HepG2 (cell line): ENCODE results near the gene OGFR. TPM values are rescaled to one million over a fixed set of nuclear protein-coding genes. Genes with fewer than 3 reads are reported as not detected.
A peak's percentile ranks its signal among the peaks of the same experiment; 100 is the strongest.

Experiments used
- AKAP8 ChIP-seq: sonication (generic); formaldehyde crosslinking; IDR thresholded peaks from 2 replicates; pipeline ENCODE4 v1.5.1; 2020; ENCODE audit warnings: mild to moderate bottlenecking, missing genetic modification reagents
- BORCS8-MEF2B ChIP-seq: sonication (generic); formaldehyde crosslinking; IDR thresholded peaks from 2 replicates; pipeline ENCODE4 v1.8.0; 2022; ENCODE audit warnings: mild to moderate bottlenecking, missing genetic modification reagents
- CAMTA2 ChIP-seq: sonication (generic); formaldehyde crosslinking; IDR thresholded peaks from 2 replicates; pipeline ENCODE4 v1.4.0; 2020; ENCODE audit warnings: mild to moderate bottlenecking, missing genetic modification reagents, borderline replicate concordance
- CCDC6 ChIP-seq: sonication (generic); formaldehyde crosslinking; IDR thresholded peaks from 2 replicates; pipeline ENCODE4 v1.8.1; 2022; ENCODE audit warnings: mild to moderate bottlenecking, missing genetic modification reagents, moderate library complexity
- ELF4 ChIP-seq: sonication (generic); formaldehyde crosslinking; IDR thresholded peaks from 2 replicates; pipeline ENCODE4 v1.5.0; 2020; ENCODE audit warnings: missing genetic modification reagents, mild to moderate bottlenecking, moderate library complexity, borderline replicate concordance
- GATAD2A ChIP-seq: IDR thresholded peaks from 2 replicates; pipeline ENCODE4 v1.6.1; 2016
- GZF1 ChIP-seq: sonication (generic); formaldehyde crosslinking; IDR thresholded peaks from 2 replicates; pipeline ENCODE4 v1.5.1; 2020; ENCODE audit warnings: mild to moderate bottlenecking, missing genetic modification reagents
- HOXA3 ChIP-seq: sonication (generic); formaldehyde crosslinking; IDR thresholded peaks from 2 replicates; pipeline ENCODE4 v1.5.0; 2020; ENCODE audit warnings: missing genetic modification reagents
- MNT ChIP-seq: fragments of 450-650 bp; IDR thresholded peaks from 2 replicates; pipeline ENCODE4 v1.6.1; 2016
- REXO4 ChIP-seq: sonication (generic); formaldehyde crosslinking; IDR thresholded peaks from 2 replicates; pipeline ENCODE4 v1.8.0; 2022; ENCODE audit warnings: missing genetic modification reagents, mild to moderate bottlenecking, borderline replicate concordance
- TFAP4 ChIP-seq: sonication (generic); IDR thresholded peaks from 2 replicates; pipeline ENCODE4 v1.6.1; 2016; ENCODE audit warnings: low read depth, borderline replicate concordance
- ZIK1 ChIP-seq: sonication (generic); formaldehyde crosslinking; IDR thresholded peaks from 2 replicates; pipeline ENCODE4 v1.5.0; 2020; ENCODE audit warnings: mild to moderate bottlenecking, low read depth, missing genetic modification reagents, borderline replicate concordance
- ZNF441 ChIP-seq: sonication (generic); formaldehyde crosslinking; IDR thresholded peaks from 2 replicates; pipeline ENCODE4 v1.7.0; 2021; ENCODE audit warnings: missing genetic modification reagents, borderline replicate concordance
- ZNF570 ChIP-seq: sonication (generic); formaldehyde crosslinking; IDR thresholded peaks from 2 replicates; pipeline ENCODE4 v1.4.0; 2020; ENCODE audit warnings: mild to moderate bottlenecking, missing genetic modification reagents, borderline replicate concordance
- polyA plus RNA-seq, 8 experiments: library from polyadenylated mRNA; depleted of rRNA in 3 of 8; stranded (reverse) in 7 of 8; unstranded in 1 of 8; fragments of >200 nt; fragmentation: Illumina TruSeq in 4 of 8; extraction: Trizol in 4 of 8; gene quantifications; 2 replicates each; pipeline versions ENCODE4 v1.2.1 to v1.2.3, GENCODE V29; 2011 to 2016; ENCODE audit warnings: low read depth in 4 of 8, missing spikeins in 1 of 8, mixed read lengths in 1 of 8; ENCODE audit not compliant: insufficient read depth in 1 of 8
- total RNA-seq, 5 experiments: library from RNA; depleted of rRNA; stranded (reverse); fragments of >200 nt; fragmentation: Illumina TruSeq; extraction: Trizol; gene quantifications; 2 replicates each; pipeline ENCODE4 v1.2.3, GENCODE V29; 2016; ENCODE audit warnings: low read depth in 1 of 5
- TF ChIP-seq, protein P1 (sequence below): sonication (generic); formaldehyde crosslinking; IDR thresholded peaks from 2 replicates; pipeline ENCODE4 v1.8.1; 2023; ENCODE audit warnings: mild to moderate bottlenecking, missing genetic modification reagents
- TF ChIP-seq, protein P2 (sequence below): sonication (generic); formaldehyde crosslinking; IDR thresholded peaks from 2 replicates; pipeline ENCODE4 v1.4.0; 2020; ENCODE audit warnings: missing genetic modification reagents, mild to moderate bottlenecking, borderline replicate concordance

OGFR gene
- total and polyA plus RNA-seq, 2 of the 13 experiments (the other 11 are each of a cell fraction or from before 2014, with no cell fraction given) = 47.7 to 81.8 TPM

GRCh38 chr20:62791301-62792181, 13.1 kb upstream of the OGFR start (continued):
- TF ChIP-seq BORCS8-MEF2B (CRISPR knock-in tag) (0 out of 2 replicates have a peak, but pooled peaks have one; percentile 12), TFAP4 (peak; percentile 74; the same call in 1 of the 2 replicates), CAMTA2 (CRISPR knock-in tag) (no peak), ZNF570 (CRISPR knock-in tag) (no peak), AKAP8 (CRISPR knock-in tag) (no peak), GATAD2A (CRISPR knock-in tag) (peak; percentile 81), CCDC6 (CRISPR knock-in tag) (no peak), GZF1 (no peak), ELF4 (CRISPR knock-in tag) (no peak), REXO4 (CRISPR knock-in tag) (no peak), HOXA3 (CRISPR knock-in tag) (peak; percentile 66; the same call in 1 of the 2 replicates), MNT (no peak), ZNF441 (CRISPR knock-in tag) (no peak), ZIK1 (CRISPR knock-in tag) (no peak)
- TF ChIP-seq, protein P1, sequence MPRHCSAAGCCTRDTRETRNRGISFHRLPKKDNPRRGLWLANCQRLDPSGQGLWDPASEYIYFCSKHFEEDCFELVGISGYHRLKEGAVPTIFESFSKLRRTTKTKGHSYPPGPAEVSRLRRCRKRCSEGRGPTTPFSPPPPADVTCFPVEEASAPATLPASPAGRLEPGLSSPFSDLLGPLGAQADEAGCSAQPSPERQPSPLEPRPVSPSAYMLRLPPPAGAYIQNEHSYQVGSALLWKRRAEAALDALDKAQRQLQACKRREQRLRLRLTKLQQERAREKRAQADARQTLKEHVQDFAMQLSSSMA (CRISPR knock-in tag) = 0 out of 2 replicates have a peak, but pooled peaks have one; percentile 38
- TF ChIP-seq, protein P2, sequence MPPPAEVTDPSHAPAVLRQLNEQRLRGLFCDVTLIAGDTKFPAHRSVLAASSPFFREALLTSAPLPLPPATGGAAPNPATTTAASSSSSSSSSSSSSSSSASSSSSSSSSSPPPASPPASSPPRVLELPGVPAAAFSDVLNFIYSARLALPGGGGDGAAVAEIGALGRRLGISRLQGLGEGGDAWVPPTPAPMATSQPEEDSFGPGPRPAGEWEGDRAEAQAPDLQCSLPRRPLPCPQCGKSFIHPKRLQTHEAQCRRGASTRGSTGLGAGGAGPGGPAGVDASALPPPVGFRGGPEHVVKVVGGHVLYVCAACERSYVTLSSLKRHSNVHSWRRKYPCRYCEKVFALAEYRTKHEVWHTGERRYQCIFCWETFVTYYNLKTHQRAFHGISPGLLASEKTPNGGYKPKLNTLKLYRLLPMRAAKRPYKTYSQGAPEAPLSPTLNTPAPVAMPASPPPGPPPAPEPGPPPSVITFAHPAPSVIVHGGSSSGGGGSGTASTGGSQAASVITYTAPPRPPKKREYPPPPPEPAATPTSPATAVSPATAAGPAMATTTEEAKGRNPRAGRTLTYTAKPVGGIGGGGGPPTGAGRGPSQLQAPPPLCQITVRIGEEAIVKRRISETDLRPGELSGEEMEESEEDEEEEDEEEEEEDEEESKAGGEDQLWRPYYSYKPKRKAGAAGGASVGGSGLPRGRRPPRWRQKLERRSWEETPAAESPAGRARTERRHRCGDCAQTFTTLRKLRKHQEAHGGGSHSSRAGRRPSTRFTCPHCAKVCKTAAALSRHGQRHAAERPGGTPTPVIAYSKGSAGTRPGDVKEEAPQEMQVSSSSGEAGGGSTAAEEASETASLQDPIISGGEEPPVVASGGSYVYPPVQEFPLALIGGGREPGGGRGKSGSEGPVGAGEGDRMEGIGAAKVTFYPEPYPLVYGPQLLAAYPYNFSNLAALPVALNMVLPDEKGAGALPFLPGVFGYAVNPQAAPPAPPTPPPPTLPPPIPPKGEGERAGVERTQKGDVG (CRISPR knock-in tag) = no peak
